Mucosa of descending colon (tissue), 3 donors: ENCODE results near the gene ANKMY1. TPM values are rescaled to one million over a fixed set of nuclear protein-coding genes. Genes with fewer than 3 reads are reported as not detected.

Experiments
- ATAC-seq: fragments of 200-7000 bp; cut with Tn5 transposase; one replicate; pipeline ENCODE4 v1.9.1; 2020; ENCODE audit warnings: mild to moderate bottlenecking, moderate library complexity
- DNase-seq, 3 donors: peaks; one replicate each; pipeline ENCODE4 v3.0.0-alpha.2; 2020
- H3K36me3 ChIP-seq: fragments of 200-600 bp; one replicate; pipeline ENCODE4 v1.8.0; 2021; ENCODE audit warnings: low read depth, mild to moderate bottlenecking
- H3K4me1 ChIP-seq: fragments of 200-600 bp; one replicate; pipeline ENCODE4 v1.8.0; 2021; ENCODE audit warnings: low read depth, mild to moderate bottlenecking
- H3K4me3 ChIP-seq: fragments of 200-600 bp; one replicate; pipeline ENCODE4 v1.8.0; 2021; ENCODE audit warnings: mild to moderate bottlenecking
- H3K9me3 ChIP-seq: fragments of 200-600 bp; one replicate; pipeline ENCODE4 v1.8.0; 2021; ENCODE audit warnings: mild to moderate bottlenecking
- intact Hi-C, 2 donors: fragments of 100-400 bp; cut with DNase I in 1 of 2; cut with micrococcal nuclease in 1 of 2; formaldehyde crosslinking; loops; one replicate each; pipeline versions ENCODE4 v1.11.0 to v1.11.1; 2022; cut with DNase I, micrococcal nuclease
- total RNA-seq, 3 donors: library from RNA; stranded (reverse); fragmentation: NEBNext Ultra II Directional in 2 of 3; extraction: Animal tissue kit (Norgen Biotek cat#: 25700) in 2 of 3; gene quantifications; one replicate each; pipeline versions ENCODE4 v1.2.1 to v1.2.4, GENCODE V29; 2021 to 2023
- TF ChIP-seq, protein P1 (sequence below): fragments of 200-600 bp; IDR thresholded peaks from one replicate; pipeline ENCODE4 v1.8.0; 2022; ENCODE audit warnings: antibody characterized with exemption, mild to moderate bottlenecking
- donor health status: DM: no; HTN: no; CAD: no; lungs with moderate emphysema.
- donor health status: DM: no; HTN: no; CAD: no.
- donor health status: DM: no; HTN: yes; CAD: no.

The ANKMY1 gene
- total RNA-seq, 3 donors from 2014 or later = 23.0 to 32.7 (median 23.5) TPM

DNA sequence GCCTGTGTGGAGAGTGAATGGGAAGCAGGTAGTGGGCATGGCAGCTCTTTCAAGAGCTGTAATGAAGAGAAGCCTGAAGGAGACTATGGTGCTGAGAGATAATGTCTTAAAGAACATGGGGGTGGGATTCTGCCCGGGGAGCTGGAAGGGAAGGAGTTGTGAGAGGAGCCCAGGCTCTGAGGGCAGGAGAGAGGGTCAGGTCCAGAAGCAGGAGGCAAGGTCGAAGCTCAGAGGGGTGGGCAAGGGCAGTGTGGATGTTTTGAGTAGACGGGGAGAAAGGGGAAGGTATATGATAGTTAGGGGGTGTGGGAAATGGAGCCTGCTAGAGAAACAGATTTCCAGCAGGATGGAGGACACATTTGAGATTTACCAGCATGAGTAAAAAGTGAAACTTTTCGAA lies 30.9 kb upstream of the ANKMY1 start:
- ATAC-seq = no peak
- H3K36me3 ChIP-seq = no peaks in the 10 kb centered on the region
- no peak overlapping the region for H3K4me3 ChIP-seq
- H3K4me1 ChIP-seq = peaks cover 26% of the 10 kb centered on the region
- peak in 2 of 3 donors; percentile 5 to 14 for DNase-seq
- TF ChIP-seq, protein P1, sequence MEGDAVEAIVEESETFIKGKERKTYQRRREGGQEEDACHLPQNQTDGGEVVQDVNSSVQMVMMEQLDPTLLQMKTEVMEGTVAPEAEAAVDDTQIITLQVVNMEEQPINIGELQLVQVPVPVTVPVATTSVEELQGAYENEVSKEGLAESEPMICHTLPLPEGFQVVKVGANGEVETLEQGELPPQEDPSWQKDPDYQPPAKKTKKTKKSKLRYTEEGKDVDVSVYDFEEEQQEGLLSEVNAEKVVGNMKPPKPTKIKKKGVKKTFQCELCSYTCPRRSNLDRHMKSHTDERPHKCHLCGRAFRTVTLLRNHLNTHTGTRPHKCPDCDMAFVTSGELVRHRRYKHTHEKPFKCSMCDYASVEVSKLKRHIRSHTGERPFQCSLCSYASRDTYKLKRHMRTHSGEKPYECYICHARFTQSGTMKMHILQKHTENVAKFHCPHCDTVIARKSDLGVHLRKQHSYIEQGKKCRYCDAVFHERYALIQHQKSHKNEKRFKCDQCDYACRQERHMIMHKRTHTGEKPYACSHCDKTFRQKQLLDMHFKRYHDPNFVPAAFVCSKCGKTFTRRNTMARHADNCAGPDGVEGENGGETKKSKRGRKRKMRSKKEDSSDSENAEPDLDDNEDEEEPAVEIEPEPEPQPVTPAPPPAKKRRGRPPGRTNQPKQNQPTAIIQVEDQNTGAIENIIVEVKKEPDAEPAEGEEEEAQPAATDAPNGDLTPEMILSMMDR = no peak
- intact Hi-C loops = no loop called here
- H3K9me3 ChIP-seq = no peaks in the 10 kb centered on the region

DNA sequence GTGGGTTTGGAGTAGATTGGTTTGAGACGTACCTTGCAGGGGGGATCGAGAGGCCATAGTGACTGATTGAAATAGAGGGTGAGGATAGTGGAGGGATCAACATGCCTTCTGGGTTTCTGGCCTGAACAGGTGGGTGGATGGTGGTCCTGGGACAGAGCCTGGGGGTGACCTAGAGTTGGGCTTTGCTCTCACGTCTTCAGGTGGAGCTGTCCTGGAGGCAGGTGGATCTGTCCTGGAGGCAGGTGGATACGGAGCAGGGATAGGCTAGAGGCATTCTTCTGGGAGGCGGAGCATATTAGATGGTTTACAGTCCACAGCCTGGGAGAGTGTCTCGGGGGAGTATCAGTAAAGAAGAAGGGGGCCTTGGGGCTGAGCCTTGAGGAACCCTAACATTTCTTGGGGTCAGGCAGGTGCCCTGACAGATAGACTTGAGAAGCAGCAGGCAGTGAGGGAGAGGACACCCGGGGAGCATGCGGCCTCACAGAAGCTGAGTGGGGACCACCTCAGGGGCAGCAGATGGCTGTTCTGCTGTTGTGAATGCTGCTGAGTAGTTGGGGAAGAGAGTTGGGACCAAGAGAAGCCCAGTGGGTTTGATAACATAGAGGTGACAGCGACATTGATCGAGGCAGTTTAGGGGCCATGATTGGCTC lies 30.3 kb upstream of the ANKMY1 start:
- peaks cover 26% of the 10 kb centered on the region for H3K4me1 ChIP-seq
- intact Hi-C loops = no loop called here
- H3K9me3 ChIP-seq = no peaks in the 10 kb centered on the region
- TF ChIP-seq, protein P1 = no peak
- DNase-seq (peak in 2 of 3 donors; percentile 10 to 20), ATAC-seq (no peak)
- H3K4me3 ChIP-seq = no peak overlapping the region
- no peaks in the 10 kb centered on the region for H3K36me3 ChIP-seq

DNA sequence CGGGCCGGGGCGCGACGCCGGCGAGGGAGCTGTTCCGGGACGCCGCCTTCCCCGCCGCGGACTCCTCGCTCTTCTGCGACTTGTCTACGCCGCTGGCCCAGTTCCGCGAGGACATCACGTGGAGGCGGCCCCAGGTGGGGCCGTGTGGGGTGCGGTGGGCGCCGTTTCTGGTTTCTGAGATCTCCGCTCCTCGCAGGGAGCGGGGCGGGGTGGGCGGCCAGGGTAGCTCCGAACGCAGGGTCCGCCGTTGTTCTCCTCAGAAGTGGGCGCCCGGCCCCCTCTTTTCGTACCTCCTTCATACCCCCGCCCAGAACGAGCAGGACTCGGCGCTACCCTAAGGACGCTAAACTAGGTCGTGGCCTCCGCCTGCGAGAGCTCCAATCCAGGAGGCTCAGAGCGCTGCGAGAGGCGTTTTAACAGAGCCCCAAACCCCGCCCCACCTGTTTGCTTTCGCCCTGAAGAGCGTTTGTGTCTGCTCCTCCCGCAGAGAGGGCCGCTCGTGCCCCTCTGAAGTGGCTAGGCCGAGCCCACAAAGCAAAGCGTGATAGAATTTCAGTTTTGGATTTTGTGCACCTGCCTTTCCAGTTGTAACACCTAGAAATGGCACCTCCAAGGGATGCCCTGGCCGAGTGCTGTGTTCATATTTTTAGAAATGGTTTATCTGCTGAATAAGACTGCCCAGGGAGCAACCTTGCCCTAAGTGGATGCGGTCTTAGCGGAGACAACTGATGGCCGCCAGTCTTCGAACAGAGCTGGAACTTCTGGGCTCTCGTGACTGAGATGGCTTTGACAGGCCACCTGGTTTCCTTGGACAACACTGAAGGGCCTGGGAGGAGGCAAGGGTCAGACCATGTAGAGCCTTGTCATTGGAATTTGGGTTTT lies 29.4 kb upstream of the ANKMY1 start:
- ATAC-seq = peak; percentile 49
- H3K4me1 ChIP-seq = peaks cover 26% of the 10 kb centered on the region
- TF ChIP-seq, protein P1 = no peak
- intact Hi-C loops = no loop called here
- no peaks in the 10 kb centered on the region for H3K36me3 ChIP-seq
- DNase-seq = peak; percentile 62 to 74 (median 72)
- H3K9me3 ChIP-seq = no peaks in the 10 kb centered on the region
- H3K4me3 ChIP-seq = peak overlapping the region; percentile 86

DNA sequence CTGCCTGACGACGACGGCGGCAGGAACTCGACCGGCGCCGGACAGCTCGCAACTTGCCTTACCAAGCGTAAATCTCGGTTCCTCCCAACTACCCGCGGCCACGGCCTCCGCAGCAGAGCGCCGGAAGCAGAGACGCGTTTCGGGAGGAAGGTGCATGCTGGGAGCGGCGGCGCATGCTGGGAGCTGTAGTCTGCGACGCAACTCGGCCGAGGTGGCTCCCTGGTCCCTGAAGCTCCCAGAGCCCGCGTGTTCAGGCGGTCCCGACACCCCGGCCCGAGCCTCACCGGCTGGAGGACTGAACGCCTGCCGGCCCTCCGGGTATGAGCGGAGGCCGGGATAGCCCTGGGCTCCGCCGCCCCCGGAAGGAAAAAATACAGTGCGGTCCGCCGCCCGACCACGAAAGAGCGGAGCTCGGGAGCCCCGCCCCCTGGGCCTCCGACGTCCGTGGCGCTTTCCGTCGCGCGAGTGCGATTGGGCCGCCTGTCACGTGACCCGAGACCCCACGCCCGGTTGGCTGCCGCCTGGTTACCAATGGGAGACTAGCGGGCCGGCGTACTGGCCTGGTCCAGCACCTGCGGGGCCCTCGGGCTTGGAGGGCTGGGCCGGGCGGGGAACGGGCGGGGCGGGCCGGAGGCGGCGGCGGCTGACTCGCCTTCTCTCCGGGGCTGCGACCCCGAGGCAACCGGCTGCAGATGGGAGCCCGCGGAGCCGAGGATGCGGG lies 28.6 kb upstream of the ANKMY1 start, which contains the start of gene CAPN10:
CAPN10 (plus strand) TSS at position 537 of the 721 bp plus-strand sequence; CDS start at position 715, 178 bp downstream.
- ATAC-seq (peak; percentile 95), DNase-seq (peak; percentile 98 to 99 (median 98))
- H3K36me3 ChIP-seq = no peaks in the 10 kb centered on the region
- intact Hi-C loops = no loop called here
- TF ChIP-seq, protein P1 = no peak
- H3K9me3 ChIP-seq = no peaks in the 10 kb centered on the region
- peak within 1 kb of the TSS; percentile 86 for H3K4me3 ChIP-seq
- H3K4me1 ChIP-seq = peaks cover 26% of the 10 kb centered on the region

DNA sequence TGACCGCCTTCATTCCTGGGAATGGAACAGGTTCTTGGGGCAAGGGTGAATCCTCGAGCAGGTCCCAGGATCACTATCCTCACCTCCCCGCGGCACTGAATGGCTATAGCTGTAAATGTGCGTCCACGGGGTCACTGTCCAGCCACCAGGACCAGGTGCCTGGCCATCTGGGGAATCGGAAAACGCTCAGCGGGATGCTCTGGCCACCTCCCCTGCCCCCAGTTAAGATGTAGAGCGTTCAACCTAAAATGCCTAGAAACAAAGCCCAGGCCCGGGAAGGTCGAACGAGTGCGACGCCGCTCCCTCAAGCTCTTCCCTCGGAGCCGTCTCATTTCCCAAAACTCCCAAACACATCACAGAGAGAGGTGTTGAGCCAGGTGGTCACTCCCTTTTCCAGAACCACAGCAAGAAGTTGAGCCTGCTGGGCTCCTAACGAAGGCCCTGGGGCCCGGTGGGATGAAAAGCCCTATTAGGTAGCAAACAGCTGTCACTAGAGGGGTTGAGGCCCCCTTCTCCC lies 28.0 kb upstream of the ANKMY1 start:
- TF ChIP-seq, protein P1 = no peak
- DNase-seq (peak in 2 of 3 donors; percentile 32 to 57), ATAC-seq (no peak)
- intact Hi-C loops = no loop called here
- H3K36me3 ChIP-seq = no peaks in the 10 kb centered on the region
- H3K9me3 ChIP-seq = no peaks in the 10 kb centered on the region
- peak overlapping the region; percentile 86 for H3K4me3 ChIP-seq
- H3K4me1 ChIP-seq = peaks cover 26% of the 10 kb centered on the region
